Gastroesophageal sphincter (tissue), 3 donors: ENCODE data around the gene RPTOR.

ENCODE experiments used
- POLR2AphosphoS5 ChIP-seq: sonication (generic); formaldehyde crosslinking; IDR thresholded peaks from one replicate; pipeline ENCODE4 v1.6.1; 2017; ENCODE audit warnings: antibody characterized with exemption
- TF ChIP-seq, protein P1 (sequence below), 4 experiments: fragments of 200-600 bp in 2 of 4; fragments of 450-650 bp in 2 of 4; sonication (generic) in 1 of 4; IDR thresholded peaks; one replicate each; pipeline ENCODE4 v1.5.1; 2017 to 2019; ENCODE audit warnings: antibody characterized with exemption in 4 of 4, mild to moderate bottlenecking in 2 of 4, moderate library complexity in 2 of 4

DNA sequence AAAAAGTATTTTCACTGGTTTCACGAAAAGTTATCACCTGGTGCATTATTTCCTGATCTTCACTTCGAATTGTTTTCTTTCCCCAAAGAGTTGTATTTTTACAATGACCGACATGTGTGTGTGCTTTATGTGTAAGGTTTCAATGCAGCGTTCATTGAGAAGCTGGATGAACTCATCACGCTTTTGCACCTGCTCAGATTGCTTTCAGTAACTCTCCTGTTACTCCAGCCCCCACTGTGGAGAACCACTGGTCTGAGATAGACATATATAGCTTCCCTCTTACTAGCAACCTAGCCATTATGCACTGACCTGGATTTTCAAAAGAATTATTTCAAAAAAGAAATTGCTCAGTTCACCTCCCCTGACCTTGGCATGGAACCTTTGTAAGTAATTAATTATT, 268.7 kb downstream of the RPTOR start:
- TF ChIP-seq, protein P1, sequence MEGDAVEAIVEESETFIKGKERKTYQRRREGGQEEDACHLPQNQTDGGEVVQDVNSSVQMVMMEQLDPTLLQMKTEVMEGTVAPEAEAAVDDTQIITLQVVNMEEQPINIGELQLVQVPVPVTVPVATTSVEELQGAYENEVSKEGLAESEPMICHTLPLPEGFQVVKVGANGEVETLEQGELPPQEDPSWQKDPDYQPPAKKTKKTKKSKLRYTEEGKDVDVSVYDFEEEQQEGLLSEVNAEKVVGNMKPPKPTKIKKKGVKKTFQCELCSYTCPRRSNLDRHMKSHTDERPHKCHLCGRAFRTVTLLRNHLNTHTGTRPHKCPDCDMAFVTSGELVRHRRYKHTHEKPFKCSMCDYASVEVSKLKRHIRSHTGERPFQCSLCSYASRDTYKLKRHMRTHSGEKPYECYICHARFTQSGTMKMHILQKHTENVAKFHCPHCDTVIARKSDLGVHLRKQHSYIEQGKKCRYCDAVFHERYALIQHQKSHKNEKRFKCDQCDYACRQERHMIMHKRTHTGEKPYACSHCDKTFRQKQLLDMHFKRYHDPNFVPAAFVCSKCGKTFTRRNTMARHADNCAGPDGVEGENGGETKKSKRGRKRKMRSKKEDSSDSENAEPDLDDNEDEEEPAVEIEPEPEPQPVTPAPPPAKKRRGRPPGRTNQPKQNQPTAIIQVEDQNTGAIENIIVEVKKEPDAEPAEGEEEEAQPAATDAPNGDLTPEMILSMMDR (IDR thresholded peaks at IDR 0.05), result no peak
- no peak for TF ChIP-seq POLR2AphosphoS5
